ENCODE measurements around the gene USH2A.

DNA sequence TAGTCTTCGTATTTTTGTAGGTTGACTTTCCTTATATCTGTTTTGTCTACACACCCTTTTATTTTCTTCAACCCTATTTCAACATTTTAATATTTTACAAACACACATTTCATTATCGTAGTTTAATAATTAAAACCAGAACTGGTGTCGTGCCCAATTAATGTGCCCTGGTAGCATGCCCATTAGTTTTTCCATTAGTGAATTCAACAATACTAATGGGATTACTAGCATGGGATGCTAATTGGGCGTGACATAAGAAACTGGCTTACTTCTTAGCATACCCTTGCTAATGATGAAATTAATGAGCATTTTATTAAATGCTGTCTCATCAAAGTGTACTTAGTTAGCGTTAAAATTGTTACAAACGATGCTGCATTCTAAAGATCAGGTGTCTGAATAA lies 332.7 kb downstream of the USH2A start:
- TF ChIP-seq, protein P1, sequence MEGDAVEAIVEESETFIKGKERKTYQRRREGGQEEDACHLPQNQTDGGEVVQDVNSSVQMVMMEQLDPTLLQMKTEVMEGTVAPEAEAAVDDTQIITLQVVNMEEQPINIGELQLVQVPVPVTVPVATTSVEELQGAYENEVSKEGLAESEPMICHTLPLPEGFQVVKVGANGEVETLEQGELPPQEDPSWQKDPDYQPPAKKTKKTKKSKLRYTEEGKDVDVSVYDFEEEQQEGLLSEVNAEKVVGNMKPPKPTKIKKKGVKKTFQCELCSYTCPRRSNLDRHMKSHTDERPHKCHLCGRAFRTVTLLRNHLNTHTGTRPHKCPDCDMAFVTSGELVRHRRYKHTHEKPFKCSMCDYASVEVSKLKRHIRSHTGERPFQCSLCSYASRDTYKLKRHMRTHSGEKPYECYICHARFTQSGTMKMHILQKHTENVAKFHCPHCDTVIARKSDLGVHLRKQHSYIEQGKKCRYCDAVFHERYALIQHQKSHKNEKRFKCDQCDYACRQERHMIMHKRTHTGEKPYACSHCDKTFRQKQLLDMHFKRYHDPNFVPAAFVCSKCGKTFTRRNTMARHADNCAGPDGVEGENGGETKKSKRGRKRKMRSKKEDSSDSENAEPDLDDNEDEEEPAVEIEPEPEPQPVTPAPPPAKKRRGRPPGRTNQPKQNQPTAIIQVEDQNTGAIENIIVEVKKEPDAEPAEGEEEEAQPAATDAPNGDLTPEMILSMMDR (conservative IDR thresholded peaks at IDR 0.05; ENCODE audit: low read length) = no peak
- TF ChIP-seq EZH2phosphoT487 (IDR thresholded peaks at IDR 0.05; ENCODE audit: borderline replicate concordance) = no peak
